Natural killer cell (primary cell): ENCODE measurements around the gene RHOD. TPM values are rescaled to one million over a fixed set of nuclear protein-coding genes. Genes with fewer than 3 reads are reported as not detected.

Experiments used
- ATAC-seq, 3 donors: fragments of 150-1000 bp in 2 of 3; fragments of 200-7000 bp in 1 of 3; cut with Tn5 transposase; 1 replicate in 1 of 3; 2 replicates in 2 of 3; pipeline ENCODE4 v1.10.0; 2021; ENCODE audit warnings: mild to moderate bottlenecking in 2 of 3, moderate library complexity in 2 of 3
- DNase-seq, 2 donors: peaks; one replicate each; pipeline versions ENCODE4 v3.0.0 to v3.0.0-alpha.2; 2013 to 2021; ENCODE audit warnings: mixed read lengths in 1 of 2
- H3K27ac ChIP-seq: one replicate; pipeline ENCODE4 v1.5.1; 2013; ENCODE audit warnings: mild to moderate bottlenecking, low read length
- H3K27me3 ChIP-seq: one replicate; pipeline ENCODE4 v1.6.1; 2013; ENCODE audit warnings: low read length; ENCODE audit not compliant: control insufficient read depth, insufficient read depth
- H3K36me3 ChIP-seq: one replicate; pipeline ENCODE4 v1.6.1; 2013; ENCODE audit warnings: low read length; ENCODE audit not compliant: control insufficient read depth, insufficient read depth
- H3K4me1 ChIP-seq: one replicate; pipeline ENCODE4 v1.6.1; 2013; ENCODE audit warnings: low read length; ENCODE audit not compliant: control insufficient read depth, insufficient read depth
- H3K4me3 ChIP-seq: one replicate; pipeline ENCODE4 v1.5.1; 2013; ENCODE audit warnings: low read length
- H3K9me3 ChIP-seq: one replicate; pipeline ENCODE4 v1.6.1; 2013; ENCODE audit warnings: low read length; ENCODE audit not compliant: control insufficient read depth, insufficient read depth
- H3K27ac Mint-ChIP-seq, 2 donors: one replicate each; pipeline ENCODE4 v1.8.0; 2022; ENCODE audit warnings: mild to moderate bottlenecking in 2 of 2, mixed read lengths in 2 of 2, moderate library complexity in 1 of 2
- H3K27me3 Mint-ChIP-seq, 2 donors: one replicate each; pipeline ENCODE4 v1.8.0; 2022; ENCODE audit warnings: low read depth in 2 of 2, mixed read lengths in 2 of 2
- H3K36me3 Mint-ChIP-seq: one replicate; pipeline ENCODE4 v1.8.0; 2022; ENCODE audit warnings: mixed read lengths
- H3K4me1 Mint-ChIP-seq, 2 donors: one replicate each; pipeline ENCODE4 v1.8.0; 2022; ENCODE audit warnings: mixed read lengths in 2 of 2
- H3K4me3 Mint-ChIP-seq: one replicate; pipeline ENCODE4 v1.8.0; 2022; ENCODE audit warnings: mild to moderate bottlenecking, moderate library complexity, mixed read lengths
- H3K9me3 Mint-ChIP-seq, 2 donors: one replicate each; pipeline ENCODE4 v1.8.0; 2022; ENCODE audit warnings: mixed read lengths in 2 of 2
- CTCF ChIP-seq: fragments of 200-600 bp; IDR thresholded peaks from one replicate; pipeline ENCODE4 v1.8.0; 2022; ENCODE audit warnings: antibody characterized with exemption
- WGBS: methylation state at CpG from one replicate; pipeline ENCODE4 v1.1.7; 2013; ENCODE audit warnings: missing lambda C conversion rate; ENCODE audit not compliant: insufficient coverage; 5-methylcytosine and 5-hydroxymethylcytosine counted together
- intact Hi-C: fragments of 100-400 bp; cut with micrococcal nuclease; formaldehyde crosslinking; loops from one replicate; pipeline ENCODE4 v1.14.2; 2022
- total RNA-seq, 4 donors: library from RNA; stranded (reverse); fragments of 120-200 nt in 1 of 4; gene quantifications; one replicate each; pipeline versions ENCODE4 v1.2.3 to v1.2.4, GENCODE V29; 2013 to 2022

Gene RHOD
- total RNA-seq, 3 donors from 2014 or later (not counting 1 experiment from before 2014, with no cell fraction given): not detected

GRCh38 chr11:67048515-67049130, 8.0 kb upstream of the RHOD start:
- Mint-ChIP-seq H3K36me3 (no peaks in the 10 kb centered on the region), H3K27ac (no peak overlapping the region), H3K9me3 (no peaks in the 10 kb centered on the region), H3K27me3 (peaks cover 0 to 7% of the 10 kb centered on the region in 2 donors), H3K4me1 (no peaks in the 10 kb centered on the region), H3K4me3 (no peak overlapping the region)
- ATAC-seq (no peak), DNase-seq (no peak)
- no peak for TF ChIP-seq CTCF
- Histone ChIP-seq H3K36me3 (no peaks in the 10 kb centered on the region), H3K27me3 (peaks cover 5% of the 10 kb centered on the region), H3K4me3 (no peak overlapping the region), H3K9me3 (no peaks in the 10 kb centered on the region), H3K4me1 (no peaks in the 10 kb centered on the region), H3K27ac (no peak overlapping the region)
- 93% methylated on average over 22 of the region's 22 CpGs for WGBS
- intact Hi-C loops: no loop called here

GRCh38 chr11:67050139-67050538, 6.5 kb upstream of the RHOD start:
- intact Hi-C loops: no loop called here
- Histone ChIP-seq H3K36me3 (no peaks in the 10 kb centered on the region), H3K27me3 (peaks cover 6% of the 10 kb centered on the region), H3K9me3 (no peaks in the 10 kb centered on the region), H3K27ac (no peak overlapping the region), H3K4me3 (no peak overlapping the region), H3K4me1 (no peaks in the 10 kb centered on the region)
- Mint-ChIP-seq H3K9me3 (no peaks in the 10 kb centered on the region), H3K4me3 (no peak overlapping the region), H3K27me3 (peaks cover 10 to 11% of the 10 kb centered on the region in 2 donors), H3K27ac (no peak overlapping the region), H3K36me3 (no peaks in the 10 kb centered on the region), H3K4me1 (no peaks in the 10 kb centered on the region)
- no peak for TF ChIP-seq CTCF
- DNase-seq: no peak
- no peak for ATAC-seq
- 91% methylated on average over 3 of the region's 3 CpGs for WGBS

GRCh38 chr11:67051180-67051893, 5.3 kb upstream of the RHOD start:
- Histone ChIP-seq H3K27ac (no peak overlapping the region), H3K4me3 (no peak overlapping the region), H3K36me3 (no peaks in the 10 kb centered on the region), H3K27me3 (peaks cover 7% of the 10 kb centered on the region), H3K4me1 (peaks cover 3% of the 10 kb centered on the region), H3K9me3 (no peaks in the 10 kb centered on the region)
- H3K4me3 Mint-ChIP-seq: no peak overlapping the region
- intact Hi-C loops: no loop called here
- ATAC-seq (no peak), DNase-seq (no peak)
- no peak for TF ChIP-seq CTCF
- H3K4me1 Mint-ChIP-seq: peaks cover 0 to 4% of the 10 kb centered on the region in 2 donors
- H3K36me3 Mint-ChIP-seq: no peaks in the 10 kb centered on the region
- H3K27ac Mint-ChIP-seq: no peak overlapping the region
- H3K9me3 Mint-ChIP-seq: no peaks in the 10 kb centered on the region
- peaks cover 17 to 19% of the 10 kb centered on the region in 2 donors for H3K27me3 Mint-ChIP-seq
- 90% methylated on average over 9 of the region's 9 CpGs for WGBS
